NB4 (cell line): ENCODE measurements around the gene CAMK4.

Source experiments
- CTCF ChIP-seq: IDR thresholded peaks from one replicate; pipeline ENCODE4 v1.5.1; 2012; ENCODE audit warnings: low read depth, low read length
- MAX ChIP-seq: IDR thresholded peaks from 2 replicates; pipeline ENCODE4 v1.6.1; 2011; ENCODE audit warnings: low read depth, low read length
- POLR2A ChIP-seq: IDR thresholded peaks from 2 replicates; pipeline ENCODE4 v1.6.1; 2011; ENCODE audit warnings: mild to moderate bottlenecking; ENCODE audit not compliant: insufficient read length; ENCODE audit errors: extremely low read depth

GRCh38 chr5:111337688-111338087 lies 113.5 kb downstream of the CAMK4 start:
- TF ChIP-seq CTCF (no peak), MAX (no peak), POLR2A (no peak)
